Neutrophil (primary cell): Measurements from ENCODE around the gene TRAF2.

Experiments
- H3K27ac ChIP-seq: fragments of 200-600 bp; sonication (generic); 2 replicates; pipeline ENCODE4 v1.5.1; 2016; ENCODE audit warnings: mild to moderate bottlenecking, moderate library complexity
- H3K27me3 ChIP-seq: fragments of 200-600 bp; sonication (generic); 2 replicates; pipeline ENCODE4 v1.6.0; 2016; ENCODE audit warnings: mild to moderate bottlenecking
- H3K36me3 ChIP-seq: fragments of 200-600 bp; sonication (generic); 2 replicates; pipeline ENCODE4 v1.5.1; 2017
- H3K4me1 ChIP-seq, 2 experiments: fragments of 200-600 bp in 1 of 2; sonication (generic) in 1 of 2; 1 replicate in 1 of 2; 2 replicates in 1 of 2; pipeline versions ENCODE4 v1.5.1 to v1.6.1; 2013 to 2016; ENCODE audit warnings: low read depth in 1 of 2, low read length in 1 of 2, mild to moderate bottlenecking in 1 of 2, moderate library complexity in 1 of 2; ENCODE audit not compliant: control insufficient read depth in 1 of 2, insufficient read depth in 1 of 2
- H3K4me3 ChIP-seq, 2 experiments: fragments of 200-600 bp in 1 of 2; sonication (generic) in 1 of 2; 1 replicate in 1 of 2; 2 replicates in 1 of 2; pipeline ENCODE4 v1.5.1; 2013 to 2016; ENCODE audit warnings: low read depth in 1 of 2, low read length in 1 of 2, mild to moderate bottlenecking in 1 of 2, moderate library complexity in 1 of 2
- H3K9me3 ChIP-seq: fragments of 200-600 bp; sonication (generic); 2 replicates; pipeline ENCODE4 v1.5.1; 2016
- CTCF ChIP-seq: fragments of 200-600 bp; sonication (generic); IDR thresholded peaks from 2 replicates; pipeline ENCODE4 v1.5.1; 2016; ENCODE audit warnings: antibody characterized with exemption

Gene TRAF2

DNA sequence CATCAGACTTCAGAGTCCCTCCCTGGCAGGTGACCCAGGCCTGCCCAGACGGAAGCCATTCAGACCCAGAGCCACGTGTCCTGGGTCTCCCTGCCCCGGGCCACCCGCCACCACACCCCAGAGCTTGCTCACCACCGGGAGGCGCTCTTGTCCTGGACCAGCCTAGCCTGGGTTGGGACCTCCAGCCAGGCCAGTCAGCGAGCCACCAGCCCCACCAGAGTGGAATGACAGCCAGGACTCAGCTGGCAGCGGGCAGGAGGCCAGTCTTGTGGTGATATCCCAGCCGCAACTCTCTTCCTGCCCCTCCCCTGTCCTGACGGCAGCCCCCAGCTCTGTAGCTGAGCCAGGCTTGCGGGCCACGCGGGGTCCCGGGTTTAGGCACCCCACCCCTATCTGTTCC, 89.3 kb downstream of the TRAF2 start:
- Histone ChIP-seq H3K4me3 (no peak overlapping the region), H3K27me3 (peaks cover 75% of the 10 kb centered on the region), H3K27ac (no peak overlapping the region), H3K4me1 (peaks cover 0 to 12% of the 10 kb centered on the region in 2 experiments), H3K36me3 (no peaks in the 10 kb centered on the region), H3K9me3 (no peaks in the 10 kb centered on the region)
- no peak for TF ChIP-seq CTCF
